HG03095 (cell line): ENCODE data around the gene KIRREL3.
A peak's percentile ranks its signal among the peaks of the same experiment; 100 is the strongest.
"Not testable (repeated sequence)": the region's sequence is repeated elsewhere in the genome, so short reads cannot be mapped to it uniquely, and the experiment has no call there.

ENCODE experiments used
- ATAC-seq: cut with Tn5 transposase; IDR thresholded peaks from one replicate; pipeline ENCODE4 v1.9.1; 2021; ENCODE audit warnings: moderate library complexity; ENCODE audit not compliant: unreplicated experiment

KIRREL3 gene

GRCh38 chr11:126959700-126960099, 40.9 kb downstream of the KIRREL3 start:
- no peak for ATAC-seq

DNA sequence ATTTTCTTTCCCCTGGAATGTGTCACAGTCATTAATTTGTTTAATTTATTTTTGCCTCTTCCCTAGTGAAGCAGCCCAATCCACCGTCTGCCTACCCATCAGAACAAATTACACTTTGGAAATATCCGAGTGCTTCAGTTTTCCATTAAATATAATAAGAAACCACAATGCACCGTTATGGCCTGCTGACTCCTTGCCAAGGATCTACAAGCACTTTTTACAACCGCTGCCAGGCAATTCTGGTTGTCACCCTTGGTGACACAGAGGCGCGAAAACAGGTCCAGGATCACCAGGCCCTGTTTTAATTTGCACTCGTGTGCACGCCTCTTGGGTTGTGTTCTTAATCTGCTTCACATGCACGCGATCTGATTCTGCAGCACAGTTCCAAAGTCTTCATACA, 43.9 kb downstream of the KIRREL3 start:
- no peak for ATAC-seq

DNA sequence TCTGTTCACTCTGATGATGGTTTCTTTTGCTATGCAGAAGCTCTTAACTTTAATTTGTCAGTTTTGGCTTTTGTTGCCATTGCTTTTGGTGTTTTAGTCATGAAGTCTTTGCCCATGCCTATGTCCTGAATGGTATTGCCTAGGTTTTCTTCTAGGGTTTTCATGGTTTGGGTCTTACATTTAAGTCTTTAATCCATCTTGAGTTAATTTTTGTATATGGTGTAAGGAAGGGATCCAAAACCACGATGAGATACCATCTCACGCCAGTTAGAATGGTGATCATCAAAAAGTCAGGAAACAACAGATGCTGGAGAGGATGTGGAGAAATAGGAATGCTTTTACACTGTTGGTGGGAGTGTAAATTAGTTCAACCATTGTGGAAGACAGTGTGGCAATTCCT, 48.0 kb downstream of the KIRREL3 start:
- ATAC-seq: not testable (repeated sequence)

DNA sequence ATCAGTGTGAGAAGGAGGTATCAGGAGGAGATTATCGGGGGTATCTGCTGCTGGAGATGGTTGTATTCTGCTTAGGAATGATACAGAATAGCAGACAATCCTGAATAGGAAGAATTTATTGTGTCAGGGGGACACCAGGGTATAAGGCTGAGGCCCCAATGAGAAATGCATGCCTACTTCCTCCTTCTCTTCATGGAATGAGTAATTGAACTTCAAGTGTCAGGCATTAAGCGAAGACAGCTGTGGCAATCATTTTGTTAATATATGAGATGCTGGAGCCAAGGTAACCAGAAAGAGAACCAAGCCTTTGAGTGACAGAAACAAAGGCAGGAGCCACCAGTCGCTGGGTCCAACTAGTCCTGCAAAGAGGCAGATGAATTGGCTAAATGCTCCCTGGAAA, 49.1 kb downstream of the KIRREL3 start:
- ATAC-seq: no peak

DNA sequence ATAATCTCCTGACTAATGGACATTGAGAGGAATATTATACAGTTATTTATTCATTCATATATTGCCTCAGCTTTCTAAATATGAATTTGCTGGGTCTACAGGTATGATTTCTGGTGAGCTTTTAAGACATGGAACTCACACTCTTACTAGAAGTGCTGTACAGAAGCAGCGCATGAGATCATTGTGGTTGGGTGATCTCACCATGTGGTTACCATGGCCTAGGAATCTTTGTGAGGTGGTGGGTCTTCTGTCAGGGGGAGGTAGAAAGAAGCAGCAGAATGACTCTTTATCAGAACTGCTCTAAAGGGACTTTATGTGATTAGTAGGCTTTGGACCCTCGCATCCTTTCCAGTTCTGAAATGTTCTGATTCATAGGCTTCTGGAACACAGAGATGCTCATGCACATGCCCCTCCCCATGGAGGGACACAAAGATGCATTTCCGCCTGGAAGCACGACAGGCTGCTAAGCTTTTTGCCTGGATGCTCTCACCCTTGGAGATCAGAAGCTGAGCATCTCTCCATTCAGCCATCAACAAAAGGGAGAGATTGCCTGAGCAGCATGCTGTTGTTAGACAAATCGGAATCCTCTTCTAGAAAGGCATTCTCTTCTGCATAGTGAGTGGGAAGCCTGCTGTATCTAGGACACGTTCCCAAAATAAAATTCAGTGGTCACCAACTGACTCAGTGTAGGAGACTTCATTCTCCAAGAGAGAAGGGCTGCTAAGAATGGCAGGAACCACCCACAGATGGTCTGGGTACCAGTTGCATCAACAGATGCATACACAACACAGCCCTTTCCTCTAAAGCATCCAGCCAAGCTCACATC, 51.3 kb downstream of the KIRREL3 start:
- no peak for ATAC-seq

DNA sequence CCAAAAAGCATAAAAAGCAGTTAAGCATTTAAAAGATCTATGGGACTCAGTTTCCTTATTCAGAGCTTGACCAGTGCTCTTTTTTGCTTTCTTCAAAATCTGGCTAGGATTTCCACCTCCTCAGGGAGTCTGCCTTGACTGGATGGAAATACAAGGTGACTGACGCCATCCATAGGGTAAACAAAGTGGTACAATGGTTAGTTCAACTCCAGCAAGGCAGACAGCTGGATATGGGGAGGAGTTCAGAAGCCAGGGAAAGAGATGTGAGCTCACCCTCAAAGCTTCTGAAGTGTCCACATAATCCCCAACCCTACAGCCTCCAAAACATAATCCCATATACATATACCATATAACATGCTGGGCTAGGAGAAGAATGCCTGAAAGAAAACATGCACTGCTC, 52.0 kb downstream of the KIRREL3 start:
- no peak for ATAC-seq

DNA sequence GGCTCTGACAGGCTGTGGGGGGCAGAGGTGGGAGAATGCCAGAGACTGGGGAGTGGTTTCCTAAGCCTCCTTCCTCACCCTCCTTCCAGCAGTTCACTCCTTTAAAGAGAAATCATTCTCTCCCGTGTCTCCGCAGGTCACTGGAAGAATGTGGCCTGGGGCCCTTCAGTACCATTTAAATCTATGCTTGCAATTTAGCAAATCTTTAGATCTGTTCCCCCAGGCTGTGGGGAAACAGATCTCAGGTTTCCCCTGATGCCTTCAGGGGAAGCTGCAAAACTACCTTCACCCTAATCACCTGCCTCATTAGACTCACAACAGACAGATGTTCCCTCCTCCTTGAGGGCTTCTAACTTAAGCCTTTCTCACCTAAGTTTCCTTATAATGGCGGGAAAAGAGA, 55.3 kb downstream of the KIRREL3 start:
- no peak for ATAC-seq

GRCh38 chr11:126943316-126943715, 57.3 kb downstream of the KIRREL3 start:
- ATAC-seq: no peak

GRCh38 chr11:126942146-126942545, 58.4 kb downstream of the KIRREL3 start:
- no peak for ATAC-seq

GRCh38 chr11:126939552-126939951, 61.0 kb downstream of the KIRREL3 start:
- ATAC-seq: no peak

- no peak for ATAC-seq
These were observed 61.9 kb downstream of the KIRREL3 start for GRCh38 chr11:126938718-126939117.

GRCh38 chr11:126930091-126930841, 70.3 kb downstream of the KIRREL3 start:
- ATAC-seq: no peak

DNA sequence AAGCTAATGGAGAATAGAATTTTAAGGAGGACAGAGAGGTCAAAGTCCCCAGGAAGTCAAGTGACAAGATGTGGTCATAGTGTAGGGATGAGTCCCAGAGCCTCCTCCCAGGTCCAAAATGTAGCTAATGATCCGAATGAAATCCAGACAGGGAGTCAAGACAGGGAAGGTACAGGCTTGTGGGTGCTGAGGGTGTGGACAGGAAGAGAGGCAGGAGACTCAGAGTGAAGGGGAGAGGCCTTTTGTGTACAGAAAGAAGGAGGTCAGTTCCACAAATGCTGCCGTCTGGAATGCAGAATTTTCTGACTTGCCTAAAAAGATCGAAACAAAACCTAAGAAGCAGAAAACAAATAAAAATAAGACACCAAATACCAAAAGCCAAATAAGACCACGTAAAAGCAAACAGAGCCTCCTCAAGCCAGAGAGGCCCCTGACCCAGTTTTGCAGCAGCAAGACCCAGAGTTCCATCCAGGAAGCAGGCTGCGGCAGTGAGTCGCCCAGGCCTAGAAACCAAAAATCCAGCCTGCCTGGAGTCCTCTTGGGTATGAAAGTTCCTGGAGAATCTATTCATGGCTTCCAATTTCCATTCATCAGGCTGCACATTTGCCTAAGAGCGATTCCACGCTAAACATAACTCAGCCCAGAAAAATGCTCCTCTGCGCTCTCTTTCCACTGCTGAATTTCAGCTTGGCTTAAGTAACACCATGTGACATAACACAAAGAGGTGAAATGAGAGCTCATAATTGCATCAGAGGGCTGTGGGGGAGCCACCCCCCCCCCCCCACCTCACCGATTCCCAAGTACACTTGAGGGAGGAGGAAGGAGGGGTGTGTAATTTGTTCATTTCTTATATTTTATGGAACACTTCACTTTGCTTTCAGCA, 71.2 kb downstream of the KIRREL3 start:
- ATAC-seq: no peak

DNA sequence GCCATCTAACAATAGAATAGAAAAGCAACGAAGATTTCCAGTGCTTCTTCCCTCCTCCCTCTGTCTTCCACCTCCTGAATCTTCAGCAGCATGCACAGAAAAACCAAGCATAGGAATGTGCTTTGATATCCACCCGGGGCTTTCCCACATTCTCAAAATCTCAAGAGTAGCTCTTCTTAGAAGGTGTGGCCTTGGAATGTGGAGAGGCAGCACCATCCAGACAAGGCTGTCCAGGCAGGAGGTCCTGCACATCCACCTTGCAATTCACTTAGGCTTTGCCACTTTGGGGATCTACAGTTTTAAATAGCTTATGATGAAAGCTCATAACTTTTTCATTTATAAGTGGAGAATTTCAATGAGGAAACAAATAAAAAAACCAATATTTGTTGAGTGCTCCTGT, 72.9 kb downstream of the KIRREL3 start:
- ATAC-seq: no peak

- ATAC-seq: no peak
These were observed 74.2 kb downstream of the KIRREL3 start for GRCh38 chr11:126926376-126926791.

DNA sequence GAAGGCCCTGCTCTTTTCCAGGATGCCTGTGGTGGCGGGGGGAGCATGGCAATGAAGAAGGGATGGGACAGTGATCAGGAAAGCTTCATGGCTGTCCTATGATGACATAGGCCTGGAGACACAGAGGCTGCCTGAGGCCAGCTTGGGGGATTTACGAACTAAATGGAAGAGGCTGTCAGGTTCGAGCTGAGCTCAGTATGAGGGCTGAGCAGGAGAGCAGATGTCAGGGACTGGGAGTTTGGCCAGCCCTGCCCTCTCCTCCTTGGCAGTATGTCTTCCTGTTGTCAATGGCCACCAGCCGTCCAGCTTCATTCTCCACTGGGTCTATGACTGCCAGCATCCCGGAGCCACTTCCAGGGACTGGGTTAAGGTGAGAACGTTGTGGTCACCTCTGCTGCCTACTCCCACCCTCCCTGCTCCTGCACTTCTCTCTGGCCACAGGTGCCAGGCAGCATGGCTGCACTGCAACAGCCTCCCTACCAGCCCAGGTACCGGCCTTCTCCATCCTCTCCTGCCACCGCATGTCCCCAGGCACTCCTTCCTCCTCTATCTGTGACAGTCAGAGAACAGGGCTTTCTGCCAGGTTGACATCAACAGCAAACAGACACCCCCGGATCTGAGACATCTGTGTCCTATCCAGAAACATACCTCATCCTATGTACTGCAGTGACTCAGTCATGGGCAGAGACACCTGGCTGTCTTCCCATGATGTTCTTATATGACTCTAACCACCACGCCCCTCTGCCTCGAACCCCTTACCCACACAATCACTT, 75.1 kb downstream of the KIRREL3 start:
- ATAC-seq: no peak

DNA sequence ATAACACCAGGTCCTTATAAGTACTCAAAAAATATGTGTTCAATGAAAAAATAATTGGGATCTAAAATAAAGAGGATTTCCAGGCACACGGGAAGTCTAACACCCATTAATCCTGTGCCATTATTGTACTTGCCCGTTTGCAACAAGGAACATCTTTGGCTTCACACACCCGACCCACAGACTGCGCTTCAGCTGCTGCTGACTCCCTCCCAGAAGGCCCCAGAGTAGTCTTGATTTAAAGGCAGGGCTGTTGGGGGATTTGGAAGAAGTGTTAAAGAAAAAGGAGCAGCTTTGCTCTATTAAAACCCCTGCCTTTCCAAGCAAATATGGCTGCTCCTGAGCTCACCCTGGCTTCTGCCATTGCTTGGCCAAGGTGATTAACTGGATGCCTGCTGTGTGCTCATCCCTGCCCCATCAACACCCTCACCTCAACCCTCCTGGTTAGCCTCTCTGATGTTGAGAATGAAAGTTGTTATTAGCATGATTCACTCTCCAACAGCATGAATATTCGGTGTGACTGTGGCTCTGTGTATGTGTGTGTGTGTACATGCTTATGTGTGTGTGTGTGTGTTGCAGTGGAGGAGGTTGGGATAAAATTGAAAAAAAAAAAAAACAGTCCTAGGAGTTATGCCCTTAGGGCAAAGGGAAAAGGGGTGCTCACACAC, 76.1 kb downstream of the KIRREL3 start:
- ATAC-seq: no peak

DNA sequence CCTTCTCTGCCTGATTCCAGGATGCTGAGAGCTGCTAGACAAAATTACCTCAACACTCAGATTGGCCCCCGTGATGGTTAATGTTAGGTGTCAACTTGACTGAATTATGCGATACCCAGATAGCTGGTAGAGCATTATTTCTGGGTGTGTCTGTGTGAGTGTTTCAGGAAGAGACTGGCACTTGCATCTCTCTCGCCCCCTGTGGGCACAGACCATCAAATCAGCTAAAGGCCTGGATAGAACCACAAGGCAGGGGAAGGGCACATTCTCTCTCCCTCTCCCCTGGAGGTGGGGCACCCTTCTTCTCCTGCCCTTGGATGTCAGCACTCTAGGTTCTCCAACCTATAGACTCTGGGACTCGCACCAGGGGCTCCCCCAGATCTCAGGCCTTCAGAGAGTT, 79.7 kb downstream of the KIRREL3 start:
- ATAC-seq: no peak

- peak; percentile 51 for ATAC-seq
These were observed 81.3 kb downstream of the KIRREL3 start for GRCh38 chr11:126919147-126919823.
